Stimulated activated CD4-positive, alpha-beta T cell treated with anti-CD3 and anti-CD28 coated beads, Interleukin-12 subunit alpha, Interleukin-12 subunit beta, amount 100 ng/mL, for 24 hours (primary cell): ENCODE measurements around the gene DHFR.
"Not testable (repeated sequence)": the region's sequence is repeated elsewhere in the genome, so short reads cannot be mapped to it uniquely, and the experiment has no call there.

Experiments
- DNase-seq, 2 experiments: peaks; one replicate each; pipeline ENCODE4 v3.0.0-alpha.2; 2020; ENCODE audit warnings: low read depth in 2 of 2

The DHFR gene

GRCh38 chr5:80597500-80597899 lies 57.3 kb downstream of the DHFR start:
- no peak for DNase-seq

- DNase-seq, result no peak
Observed at GRCh38 chr5:80594810-80595209, 60.0 kb downstream of the DHFR start.

- no peak for DNase-seq
Observed at GRCh38 chr5:80592761-80593160, 62.0 kb downstream of the DHFR start.

DNA sequence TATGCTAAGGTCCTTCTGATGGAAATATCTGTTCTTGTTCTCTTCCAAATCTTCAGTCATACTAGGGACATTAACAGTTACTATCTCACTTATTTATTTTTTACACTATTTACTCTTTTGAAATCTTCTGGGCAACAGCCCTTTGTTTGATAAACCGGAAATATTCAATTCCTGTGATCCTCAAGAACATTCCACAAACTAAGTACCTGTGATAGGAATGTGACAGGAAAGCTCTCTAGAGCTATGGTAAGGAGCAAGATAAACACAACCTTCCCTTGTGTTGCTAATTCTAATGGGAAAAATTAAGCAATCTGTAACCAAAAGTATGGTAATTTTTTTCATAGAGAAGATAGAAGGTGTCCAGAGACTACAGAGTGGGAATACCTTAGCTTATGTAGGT lies 62.7 kb downstream of the DHFR start:
- DNase-seq, result no peak

GRCh38 chr5:80591352-80591751 lies 63.4 kb downstream of the DHFR start:
- DNase-seq, result no peak

DNA sequence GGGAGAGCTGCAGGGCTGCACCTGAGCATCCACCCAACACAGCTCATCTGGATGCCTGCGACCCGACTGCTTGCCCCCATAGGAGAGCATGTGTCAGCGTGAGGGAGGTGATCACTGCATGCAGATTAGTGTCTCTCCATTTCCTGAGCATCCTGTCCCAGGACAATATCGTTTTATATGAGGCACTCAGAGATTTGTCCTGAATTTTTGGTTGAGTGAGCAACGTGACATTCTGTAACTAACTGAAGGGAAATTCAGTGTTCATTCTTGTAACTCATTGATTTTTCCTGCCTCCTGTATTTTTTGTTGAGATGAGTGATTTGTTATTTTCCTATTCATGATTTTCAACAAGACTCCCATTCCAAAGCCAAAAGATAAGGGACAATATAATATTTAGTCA lies 64.0 kb downstream of the DHFR start:
- no peak for DNase-seq

DNA sequence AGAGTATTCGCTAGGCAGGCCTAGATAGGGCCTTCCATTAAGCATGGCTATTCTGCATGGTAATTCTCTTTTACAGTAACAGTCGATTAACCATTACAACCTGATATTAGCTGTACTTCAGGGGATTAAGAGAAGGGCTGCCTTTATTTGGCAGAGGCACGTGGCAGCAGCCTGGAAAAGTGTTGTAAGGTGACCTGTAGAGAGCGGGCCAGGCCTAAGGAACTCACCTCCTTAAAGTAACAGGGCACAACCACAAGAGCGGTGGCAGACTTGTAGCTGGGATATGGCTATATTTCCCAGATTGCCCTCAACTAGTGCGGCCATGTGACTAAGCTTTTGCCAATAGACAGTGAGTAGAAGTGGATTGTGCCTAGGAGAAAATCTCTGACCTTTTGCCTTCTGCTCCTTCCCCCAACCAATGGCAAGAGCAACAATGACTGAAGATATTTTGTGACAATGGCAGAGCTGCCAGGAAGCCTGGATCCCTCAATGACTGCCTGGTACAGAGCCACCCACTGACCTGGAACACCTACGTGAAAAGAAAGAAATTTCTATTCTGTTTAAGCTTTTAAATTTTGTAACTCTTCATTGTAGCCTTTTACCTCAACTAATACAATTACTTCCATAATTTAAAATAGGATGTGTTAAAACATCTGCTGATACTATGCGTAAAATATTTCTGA lies 65.8 kb downstream of the DHFR start:
- DNase-seq, result no peak

DNA sequence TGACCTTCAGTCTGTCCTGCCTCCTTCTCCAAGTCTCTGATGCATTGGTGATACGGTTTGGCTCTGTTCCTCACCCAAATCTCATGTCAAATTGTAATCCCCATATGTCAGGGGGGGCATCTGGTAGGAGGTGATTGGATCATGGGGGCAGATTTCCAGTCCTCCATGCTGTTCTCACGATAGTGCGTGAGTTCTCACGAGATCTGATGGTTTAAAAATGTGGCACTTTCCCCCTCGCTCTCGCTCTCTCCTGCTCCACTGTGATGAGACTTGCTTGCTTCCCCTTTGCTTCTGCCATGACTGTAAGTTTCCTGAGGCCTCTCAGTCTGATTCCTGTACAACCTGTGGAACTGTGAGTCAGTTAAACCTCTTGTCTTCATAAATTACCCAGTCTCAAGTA lies 70.0 kb downstream of the DHFR start:
- DNase-seq, result no peak

- not testable (repeated sequence) for DNase-seq
Observed at GRCh38 chr5:80580291-80580690, 74.5 kb downstream of the DHFR start.

DNA sequence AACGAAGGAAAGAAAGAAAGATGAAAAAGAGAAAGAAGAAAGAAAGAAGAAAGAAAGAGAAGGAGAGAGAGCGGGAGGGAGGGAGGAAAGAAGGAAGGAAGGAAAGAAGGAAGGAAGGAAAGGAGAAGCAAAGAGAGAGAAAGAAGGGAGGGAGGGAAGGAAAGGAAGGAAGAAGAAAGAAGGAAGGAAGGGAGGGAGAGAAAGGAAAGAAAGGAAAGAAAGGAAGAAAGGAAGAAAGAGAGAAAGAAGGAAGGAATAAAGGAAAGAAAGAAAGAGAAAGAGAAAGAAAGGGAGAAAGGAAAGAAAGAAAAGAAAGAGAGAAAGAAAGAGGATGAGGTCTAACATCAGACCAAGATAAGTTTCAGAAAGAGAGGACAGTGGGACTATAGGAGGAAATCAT lies 75.7 kb downstream of the DHFR start:
- DNase-seq, result no peak

GRCh38 chr5:80577707-80578106 lies 77.1 kb downstream of the DHFR start:
- no peak for DNase-seq

DNA sequence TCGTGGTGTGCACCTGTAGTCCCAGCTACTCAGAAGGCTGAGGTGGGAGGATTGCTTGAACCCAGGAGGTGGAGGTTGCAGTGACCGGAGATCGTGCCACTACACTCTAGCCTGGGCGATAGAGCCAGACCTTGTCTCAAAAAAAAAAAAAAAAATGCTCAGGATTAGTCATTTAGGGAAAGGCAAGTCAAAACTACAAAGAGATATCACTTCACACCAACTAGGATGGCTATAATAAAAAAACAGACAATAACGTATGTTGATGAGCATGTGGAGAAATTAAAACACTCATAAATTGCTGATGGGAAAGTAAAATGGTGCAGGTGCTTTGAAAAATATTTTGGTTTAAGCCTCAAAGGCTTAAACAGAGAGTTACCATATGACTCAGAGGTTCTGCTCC lies 78.4 kb downstream of the DHFR start:
- no peak for DNase-seq
